Astrocyte of the cerebellum (primary cell): Measurements from ENCODE around the gene RNF2.

Experiments used
- DNase-seq: peaks from one replicate; pipeline ENCODE4 v3.0.0-alpha.2; 2011; ENCODE audit warnings: low read depth
- H3K4me3 ChIP-seq: 2 replicates; pipeline ENCODE4 v1.5.1; 2011; ENCODE audit warnings: mild to moderate bottlenecking, low read depth, low read length, moderate library complexity
- CTCF ChIP-seq: IDR thresholded peaks from 2 replicates; pipeline ENCODE4 v1.5.1; 2012; ENCODE audit warnings: low read length, low read depth, moderate library complexity, mild to moderate bottlenecking; ENCODE audit errors: missing control alignments
- in situ Hi-C: cut with HindIII; loops from 2 replicates; pipeline ENCODE4 v1.10.0; 2017; ENCODE audit warnings: low sequenced_read_pairs

Gene RNF2

DNA sequence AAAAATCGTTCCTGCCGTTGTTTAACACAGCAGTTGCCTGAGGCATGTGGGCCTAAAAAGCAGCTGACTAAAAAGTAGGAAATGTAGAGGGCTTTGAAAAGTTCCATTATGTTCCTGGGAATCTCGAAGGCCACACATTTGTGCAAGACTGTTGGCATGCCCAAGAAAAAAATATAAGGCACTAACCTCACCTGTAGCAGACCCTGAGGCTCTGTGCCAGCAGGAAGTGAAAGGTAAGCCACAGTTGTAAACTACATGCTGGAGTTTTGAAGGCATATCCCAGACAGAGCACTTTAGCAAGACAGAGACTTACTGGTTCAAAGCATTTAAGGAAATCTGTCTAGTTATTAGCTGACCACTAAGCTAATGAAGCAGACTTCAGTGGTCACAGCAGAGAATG lies 58.7 kb downstream of the RNF2 start:
- no peak for TF ChIP-seq CTCF
- no peak for DNase-seq
- in situ Hi-C loops, result no loop called here
- no peak overlapping the region for H3K4me3 ChIP-seq

DNA sequence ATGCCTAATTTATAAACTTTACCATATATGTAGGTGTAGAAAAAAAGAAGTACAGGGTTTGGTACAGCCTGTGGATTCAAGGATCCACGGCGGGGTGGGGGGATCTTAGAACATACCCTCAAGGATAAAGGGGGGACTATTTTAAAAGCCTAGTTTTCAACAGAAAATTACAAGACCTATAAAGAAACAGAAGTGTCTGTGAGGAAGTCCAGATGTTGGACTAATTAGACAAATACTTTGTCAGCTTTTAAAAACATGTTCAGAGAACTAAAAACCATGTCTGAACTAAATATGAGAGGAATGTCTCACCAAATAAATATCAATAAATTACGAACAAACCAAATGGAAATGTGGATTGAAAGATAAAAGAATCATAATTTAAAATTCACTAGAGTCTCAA lies 59.8 kb downstream of the RNF2 start:
- no peak for TF ChIP-seq CTCF
- DNase-seq, result no peak
- in situ Hi-C loops, result no loop called here
- H3K4me3 ChIP-seq, result no peak overlapping the region

- in situ Hi-C loops, result no loop called here
- no peak for TF ChIP-seq CTCF
- no peak for DNase-seq
- H3K4me3 ChIP-seq, result no peak overlapping the region
These were observed 63.0 kb downstream of the RNF2 start for GRCh38 chr1:185108321-185108720.

- DNase-seq, result no peak
- no peak for TF ChIP-seq CTCF
- in situ Hi-C loops, result no loop called here
These were observed 64.8 kb downstream of the RNF2 start for GRCh38 chr1:185110145-185110544.

GRCh38 chr1:185111873-185112272 lies 66.5 kb downstream of the RNF2 start:
- TF ChIP-seq CTCF, result no peak
- no peak overlapping the region for H3K4me3 ChIP-seq
- in situ Hi-C loops, result no loop called here
- no peak for DNase-seq

More at GRCh38 chr1:185110145-185110544, 64.8 kb downstream of the RNF2 start:
- no peak overlapping the region for H3K4me3 ChIP-seq

DNA sequence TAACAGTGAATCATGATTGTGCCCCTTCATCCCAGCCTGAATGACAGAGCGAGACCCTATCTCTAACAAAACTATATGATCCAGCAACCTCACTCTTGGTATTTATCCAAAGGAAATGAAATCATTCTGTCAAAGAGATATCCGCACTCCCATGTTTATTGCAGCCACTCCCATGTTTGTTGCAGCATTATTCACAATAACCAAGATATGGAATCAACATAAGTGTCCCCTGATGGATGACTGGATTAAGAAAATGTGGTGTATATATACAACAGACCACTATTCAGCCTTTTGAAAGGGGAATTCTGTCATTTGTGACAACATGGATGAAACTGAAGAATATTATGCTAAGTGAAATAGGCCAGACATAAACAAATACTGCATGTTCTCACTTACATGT lies 67.0 kb downstream of the RNF2 start:
- no peak overlapping the region for H3K4me3 ChIP-seq
- in situ Hi-C loops, result no loop called here
- DNase-seq, result no peak
- no peak for TF ChIP-seq CTCF

- TF ChIP-seq CTCF, result no peak
- DNase-seq, result no peak
- in situ Hi-C loops, result no loop called here
- H3K4me3 ChIP-seq, result no peak overlapping the region
These were observed 84.3 kb downstream of the RNF2 start for GRCh38 chr1:185129708-185130107.
